GM12891 (cell line): ENCODE results near the gene STX2. TPM values are rescaled to one million over a fixed set of nuclear protein-coding genes. Genes with fewer than 3 reads are reported as not detected.
A peak's percentile ranks its signal among the peaks of the same experiment; 100 is the strongest.
"Not testable (repeated sequence)": the region's sequence is repeated elsewhere in the genome, so short reads cannot be mapped to it uniquely, and the experiment has no call there.

Experiments used
- DNase-seq: peaks from one replicate; pipeline ENCODE4 v3.0.0; 2011; ENCODE audit warnings: low spot score; ENCODE audit not compliant: insufficient read length
- FAIRE-seq: peaks from 2 replicates; lab custom pipeline; 2011; peaks lifted over from hg19 to GRCh38; lab: Jason Lieb, UNC
- PAX5 ChIP-seq: IDR thresholded peaks from 2 replicates; pipeline ENCODE4 v1.6.1; 2011; ENCODE audit warnings: low read length, moderate library complexity, mild to moderate bottlenecking; ENCODE audit not compliant: insufficient read depth, severe bottlenecking
- POLR2A ChIP-seq: IDR thresholded peaks from 2 replicates; pipeline ENCODE4 v1.6.1; 2011; ENCODE audit warnings: low read depth, low read length, control low read depth
- POLR2AphosphoS5 ChIP-seq: IDR thresholded peaks from 2 replicates; pipeline ENCODE4 v1.6.1; 2011; ENCODE audit warnings: low read depth, low read length, control low read depth
- POU2F2 ChIP-seq: IDR thresholded peaks from 2 replicates; pipeline ENCODE4 v1.6.1; 2011; ENCODE audit warnings: low read depth, mild to moderate bottlenecking, control low read depth, low read length, moderate library complexity
- SPI1 ChIP-seq: IDR thresholded peaks from 2 replicates; pipeline ENCODE4 v1.6.1; 2011; ENCODE audit warnings: low read depth, low read length, control low read depth
- TAF1 ChIP-seq: IDR thresholded peaks from 2 replicates; pipeline ENCODE4 v1.6.1; 2011; ENCODE audit warnings: low read depth, low read length, control low read depth
- polyA plus RNA-seq: library from polyadenylated mRNA; unstranded; fragments of >200 nt; gene quantifications from one replicate; pipeline ENCODE4 v1.2.1, GENCODE V29; 2012; ENCODE audit warnings: low read depth, missing spikeins, inconsistent platforms; ENCODE audit not compliant: missing spikeins

The STX2 gene
- 3.3 TPM for polyA plus RNA-seq

DNA sequence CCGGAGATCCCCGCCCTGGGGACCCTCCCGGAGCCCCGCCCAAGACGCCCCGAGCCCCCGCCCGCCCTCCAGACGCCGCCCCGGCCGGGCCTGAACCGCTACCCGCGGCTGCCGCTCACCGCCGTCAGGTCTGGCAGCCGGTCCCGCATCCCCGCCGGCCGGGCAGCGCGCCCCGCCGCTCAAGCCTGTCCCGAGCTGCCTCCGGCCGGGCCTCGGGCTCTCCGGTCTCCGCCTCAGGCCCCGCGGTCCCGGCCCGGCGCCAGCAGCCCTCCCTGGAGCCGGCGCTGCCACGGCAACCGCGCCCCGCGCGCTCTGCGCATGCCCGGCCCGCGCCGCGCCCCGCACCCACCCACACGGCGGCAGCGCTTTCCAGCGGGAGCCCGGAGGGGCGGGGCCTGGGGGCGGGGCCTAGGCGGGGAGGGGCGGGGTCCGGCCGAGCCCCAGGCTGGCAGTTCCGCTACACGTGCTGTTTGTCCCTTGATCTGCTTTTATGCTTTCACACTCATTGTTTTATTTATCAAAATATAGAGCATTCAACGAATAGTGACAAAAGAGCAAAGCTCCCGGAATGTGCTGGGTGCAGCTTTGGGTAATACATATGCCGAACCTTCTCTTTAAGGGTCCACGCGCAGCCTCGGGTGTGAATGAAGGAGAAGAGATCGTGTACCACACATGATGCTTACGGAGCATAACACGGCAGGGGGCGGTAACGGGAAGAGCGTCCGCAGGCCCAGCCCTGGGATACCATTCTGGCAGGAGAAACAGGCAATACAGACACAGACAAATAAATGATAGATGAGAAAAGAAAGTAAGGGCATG is at the start of gene STX2:
Gene STX2, minus strand, starts transcription at position 300 of the 819 bp plus-strand sequence. Its CDS starts 151 bp downstream, at position 149.
- peak; percentile 61 for FAIRE-seq
- DNase-seq: peak; percentile 90
- TF ChIP-seq POLR2AphosphoS5 (no peak), SPI1 (no peak), PAX5 (no peak), POU2F2 (no peak), POLR2A (no peak), TAF1 (no peak)

- not testable (repeated sequence) for DNase-seq, FAIRE-seq
Measured at GRCh38 chr12:130887190-130887589, 48.1 kb upstream of the STX2 start.

DNA sequence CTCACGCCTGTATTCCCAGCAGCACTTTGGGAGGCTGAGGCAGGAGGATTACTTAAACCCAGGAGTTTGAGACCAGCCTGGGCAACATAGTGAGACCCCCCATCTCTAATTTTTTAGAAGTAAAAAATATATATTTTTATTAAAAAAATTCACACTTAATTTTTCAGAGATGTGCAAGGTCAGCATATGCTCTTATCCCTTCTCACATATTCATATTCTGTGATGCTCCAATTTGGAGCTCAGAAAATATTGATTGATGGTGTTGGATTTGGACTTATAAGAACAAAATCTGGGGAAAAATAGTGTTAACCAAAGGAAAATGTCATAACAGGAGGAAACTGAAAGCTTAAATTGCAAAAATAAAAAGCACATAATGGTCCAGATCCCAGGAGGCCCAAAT is 42.5 kb upstream of the STX2 start:
- FAIRE-seq: no peak
- no peak for TF ChIP-seq POLR2A
- TF ChIP-seq SPI1: no peak
- TF ChIP-seq POU2F2: no peak
- no peak for TF ChIP-seq TAF1
- TF ChIP-seq POLR2AphosphoS5: no peak
- no peak for TF ChIP-seq PAX5
- DNase-seq: no peak

DNA sequence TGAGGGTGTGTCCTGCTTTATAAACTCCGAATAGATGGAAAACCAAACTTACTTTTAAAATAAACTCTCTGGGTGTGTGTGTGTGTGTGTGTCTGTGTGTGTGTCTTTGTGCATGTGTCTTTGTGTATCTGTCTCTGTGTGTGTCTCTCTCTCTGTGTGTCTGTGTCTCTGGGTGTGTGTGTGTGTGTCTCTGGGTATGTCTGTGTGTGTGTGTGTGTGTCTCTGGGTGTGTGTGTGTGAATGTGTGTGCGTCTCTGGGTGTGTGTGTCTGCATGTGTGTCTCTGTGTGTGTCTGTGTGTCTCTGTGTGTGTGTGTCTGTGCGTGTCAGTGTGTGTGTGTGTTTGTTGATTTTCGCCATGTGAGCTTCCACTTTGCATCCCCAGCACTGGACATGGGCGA is 42.0 kb upstream of the STX2 start:
- no peak for TF ChIP-seq SPI1
- TF ChIP-seq POLR2A: no peak
- no peak for TF ChIP-seq POU2F2
- TF ChIP-seq PAX5: no peak
- TF ChIP-seq TAF1: no peak
- TF ChIP-seq POLR2AphosphoS5: no peak
- FAIRE-seq (no peak), DNase-seq (no peak)

DNA sequence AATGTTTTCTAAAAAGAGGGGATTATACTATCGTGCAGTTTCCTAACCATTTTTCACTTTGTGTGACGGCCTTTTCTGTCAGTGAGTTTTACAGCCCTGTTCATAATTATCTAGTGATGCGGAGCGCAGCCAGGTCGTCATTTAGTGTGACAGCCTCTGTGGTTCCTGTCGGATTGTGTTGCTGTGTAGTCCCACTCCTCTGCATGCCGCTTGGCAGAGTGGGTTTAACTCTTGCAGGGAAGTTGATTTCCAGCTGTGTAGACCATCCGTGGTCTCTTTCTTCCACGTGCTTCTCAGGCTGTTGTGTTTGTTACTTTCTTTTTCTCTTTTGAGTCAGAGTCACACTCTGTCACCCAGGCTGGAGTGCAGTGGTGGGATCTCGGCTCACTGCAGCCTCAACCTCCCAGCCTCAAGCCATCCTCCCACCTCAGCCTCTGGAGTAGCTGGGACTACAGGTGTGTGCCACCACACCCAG is 41.4 kb upstream of the STX2 start:
- DNase-seq (no peak), FAIRE-seq (peak; percentile 16)
- TF ChIP-seq POLR2AphosphoS5 (no peak), SPI1 (no peak), PAX5 (no peak), POLR2A (no peak), POU2F2 (no peak), TAF1 (no peak)

DNA sequence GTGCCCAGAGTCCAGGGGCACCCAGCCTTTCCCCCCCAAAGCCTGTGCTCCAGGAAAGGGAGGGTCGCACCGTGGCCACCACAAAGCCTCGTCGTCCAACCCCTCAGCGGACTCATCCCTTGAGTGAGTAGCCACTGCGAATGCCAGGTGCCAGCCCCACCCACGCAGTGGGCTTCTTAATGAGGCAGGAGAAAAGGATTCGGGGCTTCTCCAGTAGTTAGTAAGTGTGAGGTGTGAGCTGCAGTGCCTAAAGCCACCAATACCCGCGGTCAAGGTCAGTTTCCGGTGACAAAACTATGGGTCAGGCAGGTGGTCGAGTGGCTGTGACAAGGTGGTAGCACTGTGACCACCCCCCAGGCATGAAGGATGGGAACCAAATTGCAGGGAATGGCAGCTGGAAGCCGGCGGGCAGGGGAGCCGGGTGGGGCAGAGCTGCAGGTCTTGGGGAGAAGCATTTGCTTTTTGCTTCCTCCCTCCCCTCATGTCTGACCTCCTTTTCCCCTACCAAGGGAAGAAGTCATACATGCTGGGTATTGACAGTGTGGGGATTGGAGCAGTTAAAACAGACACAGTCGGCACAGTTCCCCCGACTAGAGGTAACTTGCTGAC is 40.8 kb upstream of the STX2 start:
- FAIRE-seq (no peak), DNase-seq (no peak)
- TF ChIP-seq TAF1 (no peak), POU2F2 (no peak), POLR2AphosphoS5 (no peak), POLR2A (no peak), PAX5 (no peak), SPI1 (no peak)

GRCh38 chr12:130879212-130879686 is 40.2 kb upstream of the STX2 start:
- TF ChIP-seq TAF1: no peak
- TF ChIP-seq POLR2AphosphoS5: peak; percentile 76; the same call in 1 of the 2 replicates
- no peak for TF ChIP-seq PAX5
- TF ChIP-seq SPI1: peak; percentile 100
- TF ChIP-seq POLR2A: peak; percentile 79
- TF ChIP-seq POU2F2: 0 out of 2 replicates have a peak, but pooled peaks have one; percentile 30
- peak; percentile 64 for DNase-seq
- FAIRE-seq: peak; percentile 87

- FAIRE-seq: no peak
- DNase-seq: no peak
- TF ChIP-seq POLR2A (peak; percentile 78), POU2F2 (peak; percentile 62; the same call in 1 of the 2 replicates), POLR2AphosphoS5 (peak; percentile 95), TAF1 (no peak), SPI1 (no peak)
Measured at GRCh38 chr12:130878193-130879185, 39.4 kb upstream of the STX2 start.
